Endothelial cell of umbilical vein (primary cell): Measurements from ENCODE around the gene FCGR3A. TPM values are rescaled to one million over a fixed set of nuclear protein-coding genes. Genes with fewer than 3 reads are reported as not detected.
A peak's percentile ranks its signal among the peaks of the same experiment; 100 is the strongest.
"Not testable (repeated sequence)": the region's sequence is repeated elsewhere in the genome, so short reads cannot be mapped to it uniquely, and the experiment has no call there.

Experiments used
- BruUV-seq: library from RNA; stranded (reverse); fragments of 400-500 nt; replicated peaks from 2 replicates; lab custom pipeline; 2021; lab: Mats Ljungman, UMichigan
- CTCF ChIA-PET: fragments of 300-600, 350-600 bp; sonication (Branson Sonifier 250); formaldehyde crosslinking; loops from one replicate; lab custom pipeline; 2021; ENCODE audit warnings: antibody characterized with exemption, inconsistent platforms; lab: Charles Lee
- POLR2A ChIA-PET: fragments of 300-600, 350-600 bp; sonication (Branson Sonifier 250); formaldehyde crosslinking; loops from one replicate; lab custom pipeline; 2021; ENCODE audit warnings: antibody characterized with exemption, inconsistent platforms; lab: Charles Lee
- DNase-seq: peaks from one replicate; pipeline ENCODE4 v3.0.0-alpha.2; 2011; ENCODE audit warnings: low read depth, low spot score
- FAIRE-seq: peaks from 2 replicates; lab custom pipeline; 2011; peaks lifted over from hg19 to GRCh38; lab: Jason Lieb, UNC
- H2AFZ ChIP-seq: 2 replicates; pipeline ENCODE4 v1.6.0; 2012; ENCODE audit warnings: low read depth, low read length, control low read depth, inconsistent platforms
- H3K27ac ChIP-seq: 2 replicates; pipeline ENCODE4 v1.5.1; 2011; ENCODE audit warnings: low read depth, mild to moderate bottlenecking, control low read depth, low read length, moderate library complexity; ENCODE audit not compliant: insufficient read depth
- H3K27me3 ChIP-seq, 2 experiments: 2 replicates each; pipeline versions ENCODE4 v1.6.0 to v1.6.1; 2011; ENCODE audit warnings: low read length in 2 of 2, mixed read lengths in 1 of 2; ENCODE audit not compliant: control insufficient read depth in 2 of 2, insufficient read depth in 2 of 2
- H3K36me3 ChIP-seq, 2 experiments: 2 replicates in 1 of 2; 3 replicates in 1 of 2; pipeline ENCODE4 v1.5.1; 2011; ENCODE audit warnings: low read length in 2 of 2, mild to moderate bottlenecking in 1 of 2, moderate library complexity in 1 of 2; ENCODE audit not compliant: control insufficient read depth in 2 of 2, insufficient read depth in 2 of 2; ENCODE audit errors: extremely low read depth in 1 of 2
- H3K4me1 ChIP-seq: 3 replicates; pipeline ENCODE4 v1.5.1; 2011; ENCODE audit warnings: mild to moderate bottlenecking, low read length; ENCODE audit not compliant: control insufficient read depth, insufficient read depth; ENCODE audit errors: extremely low read depth
- H3K4me2 ChIP-seq: 2 replicates; pipeline ENCODE4 v1.6.1; 2011; ENCODE audit warnings: low read length, control low read depth, mixed read lengths; ENCODE audit not compliant: insufficient read depth
- H3K4me3 ChIP-seq, 3 experiments: fragments of 200-600 bp in 1 of 3; sonication (generic), shearing (Covaris generic) in 1 of 3; replicated peaks in 1 of 3; 2 replicates each; pipeline ENCODE4 v1.5.1; 2011 to 2016; ENCODE audit warnings: control low read depth in 3 of 3, low read length in 3 of 3, mild to moderate bottlenecking in 2 of 3, inconsistent platforms in 1 of 3, low read depth in 1 of 3, moderate library complexity in 1 of 3; ENCODE audit not compliant: insufficient read depth in 1 of 3
- H3K79me2 ChIP-seq: 2 replicates; pipeline ENCODE4 v1.6.0; 2012; ENCODE audit warnings: low read length, inconsistent platforms; ENCODE audit not compliant: control insufficient read depth, insufficient read depth
- H3K9ac ChIP-seq: replicated peaks from 2 replicates; pipeline ENCODE3; 2011; ENCODE audit warnings: low read length, control low read depth; ENCODE audit not compliant: insufficient read depth; ENCODE audit errors: extremely low read depth
- H3K9me1 ChIP-seq: replicated peaks from 3 replicates; pipeline ENCODE4 v1.6.0; 2011; ENCODE audit warnings: mild to moderate bottlenecking, low read length; ENCODE audit not compliant: control insufficient read depth, insufficient read depth; ENCODE audit errors: extremely low read depth
- H3K9me3 ChIP-seq: replicated peaks from 2 replicates; pipeline ENCODE4 v1.5.1; 2012; ENCODE audit warnings: low read length, inconsistent platforms; ENCODE audit not compliant: control insufficient read depth, insufficient read depth
- H4K20me1 ChIP-seq: replicated peaks from 2 replicates; pipeline ENCODE3; 2011; ENCODE audit warnings: mild to moderate bottlenecking, low read length; ENCODE audit not compliant: control insufficient read depth, insufficient read depth; ENCODE audit errors: extremely low read depth
- GATA2 ChIP-seq: IDR thresholded peaks from 2 replicates; pipeline ENCODE4 v1.7.0; 2011; ENCODE audit warnings: low read depth, mild to moderate bottlenecking, moderate library complexity, mixed read lengths, low read length; ENCODE audit not compliant: insufficient read length, insufficient read depth
- dilution Hi-C: fragments of 300-500 bp; cut with MboI; formaldehyde crosslinking; loops from one replicate; pipeline ENCODE4 v1.15.0; 2019; ENCODE audit warnings: low sequenced_read_pairs; ENCODE audit not compliant: extremely low pct_ligation_motif_present
- intact Hi-C: fragments of 100-400 bp; cut with micrococcal nuclease; formaldehyde crosslinking; loops from one replicate; pipeline ENCODE4 v1.10.0; 2022
- polyA plus RNA-seq, 4 experiments: library from polyadenylated mRNA; depleted of rRNA in 3 of 4; stranded (reverse) in 3 of 4; unstranded in 1 of 4; fragments of >200 nt; gene quantifications; 2 replicates each; pipeline versions ENCODE4 v1.2.1 to v1.2.3, GENCODE V29; 2011 to 2012; ENCODE audit warnings: missing spikeins in 1 of 4
- total RNA-seq: library from RNA; stranded (reverse); gene quantifications from 2 replicates; pipeline ENCODE4 v1.2.3, GENCODE V29; 2021

FCGR3A gene
- total and polyA plus RNA-seq, 2 donors (not counting 3 experiments of a cell fraction or from before 2014, with no cell fraction given), result not detected

GRCh38 chr1:161530671-161531641 is 18.7 kb downstream of the FCGR3A start:
- peak; percentile 98 for FAIRE-seq
- Histone ChIP-seq H3K4me1 (peaks cover 12% of the 10 kb centered on the region), H3K4me3 (peak overlapping the region; percentile 36 to 63 (median 41)), H3K9ac (peak overlapping the region; percentile 54), H3K27ac (peak overlapping the region; percentile 68), H2AFZ (peak overlapping the region; percentile 58), H3K4me2 (peak overlapping the region; percentile 92)
- dilution Hi-C loops, H3K27me3 ChIP-seq, H3K36me3 ChIP-seq, H3K9me1 ChIP-seq, H4K20me1 ChIP-seq, H3K9me3 ChIP-seq, H3K79me2 ChIP-seq: not testable (repeated sequence)
- peak; percentile 97 for DNase-seq
- TSS peak; percentile 86 for BruUV-seq
- ChIA-PET CTCF (interaction anchor here (1.0 to 1.9 kb wide), 4 partner anchors 9 to 210 kb away, joined by 3 to 7 read pairs (median 3); no protein-coding TSS in a partner anchor), POLR2A (interaction anchor here (0.9 kb wide), 1 partner anchor 209 kb away, joined by 5 read pairs; no protein-coding TSS in a partner anchor)
- TF ChIP-seq GATA2, result peak; percentile 34
- intact Hi-C loops, result loop anchor here (1.0 to 5.0 kb wide), 4 partner anchors 9 to 196 kb away; no protein-coding TSS in a partner anchor

- BruUV-seq, POLR2A ChIA-PET, H3K9me1 ChIP-seq, dilution Hi-C loops, H3K36me3 ChIP-seq, H3K9me3 ChIP-seq, H3K27me3 ChIP-seq, H4K20me1 ChIP-seq, H3K79me2 ChIP-seq, FAIRE-seq: not testable (repeated sequence)
- peak overlapping the region; percentile 41 for H3K27ac ChIP-seq
- TF ChIP-seq GATA2, result peak; percentile 9
- CTCF ChIA-PET, result interaction anchor here (1.4 kb wide), 1 partner anchor 211 kb away, joined by 3 read pairs; no protein-coding TSS in a partner anchor
- H3K4me3 ChIP-seq, result peak overlapping the region; percentile 26 to 63 (median 41)
- intact Hi-C loops, result loop anchor here (1.0 to 5.0 kb wide), 4 partner anchors 10 to 197 kb away; no protein-coding TSS in a partner anchor
- H2AFZ ChIP-seq, result peak overlapping the region; percentile 58
- peaks cover 12% of the 10 kb centered on the region for H3K4me1 ChIP-seq
- H3K9ac ChIP-seq, result peak overlapping the region; percentile 48
- H3K4me2 ChIP-seq, result peak overlapping the region; percentile 47
- DNase-seq, result peak; percentile 80
These were observed 19.5 kb downstream of the FCGR3A start for GRCh38 chr1:161530158-161530557.

- BruUV-seq, result not testable (repeated sequence)
- peak; percentile 42 for FAIRE-seq
These were observed 20.0 kb downstream of the FCGR3A start for GRCh38 chr1:161529463-161530104.

More at GRCh38 chr1:161529463-161530104, 20.0 kb downstream of the FCGR3A start:
- H3K27me3 ChIP-seq, dilution Hi-C loops, H3K79me2 ChIP-seq, H4K20me1 ChIP-seq, H3K27ac ChIP-seq, H3K36me3 ChIP-seq, H3K9ac ChIP-seq, CTCF ChIA-PET, H2AFZ ChIP-seq, H3K9me1 ChIP-seq, H3K9me3 ChIP-seq, DNase-seq, POLR2A ChIA-PET: not testable (repeated sequence)
- peaks cover 12% of the 10 kb centered on the region for H3K4me1 ChIP-seq
- intact Hi-C loops, result loop anchor here (1.0 to 5.0 kb wide), 4 partner anchors 11 to 198 kb away; no protein-coding TSS in a partner anchor
- peak overlapping the region in 2 of 3 experiments; percentile 16 to 36 for H3K4me3 ChIP-seq
- peak overlapping the region; percentile 47 for H3K4me2 ChIP-seq
